Amygdala (tissue), 56 donors: Measurements from ENCODE around the gene CX3CR1.

Experiments
- DNase-seq, 56 donors: peaks; one replicate each; lab custom pipeline; 2025; lab: John Stamatoyannopoulos, UW

Gene CX3CR1

GRCh38 chr3:39226106-39226741 is 53.6 kb downstream of the CX3CR1 start:
- DNase-seq = no peak

- no peak for DNase-seq
These were observed 55.5 kb downstream of the CX3CR1 start for GRCh38 chr3:39224288-39224687.

- DNase-seq = no peak
These were observed 56.9 kb downstream of the CX3CR1 start for GRCh38 chr3:39222939-39223338.

DNA sequence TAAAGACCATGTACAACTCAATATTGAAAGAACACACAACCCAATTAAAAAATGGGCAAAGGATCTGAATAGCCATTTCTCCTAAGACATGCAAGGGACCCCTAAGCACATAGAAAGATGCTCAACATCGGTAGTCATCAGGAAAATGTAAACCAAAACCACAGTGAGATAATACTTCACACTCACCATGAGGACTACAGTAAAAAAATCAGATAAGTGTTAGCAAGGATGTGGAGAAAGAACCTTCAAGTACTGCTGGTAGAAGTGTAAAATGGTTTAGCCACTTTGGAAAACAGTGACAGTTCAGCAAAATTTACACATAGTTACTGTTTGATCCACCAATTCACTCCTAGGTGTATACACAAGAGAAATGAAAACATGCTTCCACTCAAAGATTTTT is 57.4 kb downstream of the CX3CR1 start:
- no peak for DNase-seq

GRCh38 chr3:39221141-39221530 is 58.7 kb downstream of the CX3CR1 start:
- no peak for DNase-seq

- DNase-seq = peak in 17 of 56 donors; percentile 3 to 55 (median 13)
These were observed 59.3 kb downstream of the CX3CR1 start for GRCh38 chr3:39220407-39221140.

DNA sequence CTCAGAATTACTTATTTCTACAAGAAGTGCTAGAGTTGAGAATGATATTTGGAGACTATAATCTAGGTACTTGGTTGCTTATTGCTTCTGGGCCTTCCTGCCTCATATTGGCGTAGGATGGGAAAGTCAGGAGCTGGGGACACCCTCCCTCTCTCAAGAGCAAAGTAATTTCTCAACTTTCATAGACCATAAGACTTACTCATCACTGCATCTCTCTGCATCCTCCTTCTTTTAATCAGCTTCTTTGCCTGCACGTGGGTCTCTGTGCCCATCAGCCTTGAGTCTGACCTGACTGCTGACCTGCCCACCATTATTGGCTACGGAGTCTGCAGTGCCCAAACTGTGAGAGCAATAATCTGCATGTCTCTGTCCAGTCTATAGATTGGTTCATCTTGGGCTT is 60.1 kb downstream of the CX3CR1 start:
- DNase-seq = no peak

- peak in 1 of 56 donors; percentile 14 for DNase-seq
These were observed 63.6 kb downstream of the CX3CR1 start for GRCh38 chr3:39216176-39216790.

DNA sequence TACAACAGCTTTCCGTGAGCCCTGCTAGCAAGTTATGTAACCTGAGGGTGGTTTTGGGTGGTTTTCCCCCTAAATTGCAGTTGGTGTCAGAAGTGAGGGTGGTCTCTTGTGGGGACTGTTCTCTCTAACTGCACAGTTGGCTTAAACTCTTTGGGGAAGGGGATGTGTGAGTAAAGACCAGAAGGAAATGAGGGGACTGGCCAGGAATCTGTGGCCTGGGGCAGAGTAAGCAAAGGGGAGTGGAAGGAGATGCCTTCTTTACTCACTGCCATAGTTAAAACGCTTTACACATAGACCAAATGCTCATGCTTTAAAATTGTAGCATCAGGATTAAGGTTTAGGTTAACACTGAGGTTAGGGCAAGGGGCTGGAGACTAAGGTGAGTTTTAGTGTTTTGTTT is 66.2 kb downstream of the CX3CR1 start:
- no peak for DNase-seq
